Lower leg skin (tissue), 4 donors: ENCODE data around the gene NRXN3. TPM values are rescaled to one million over a fixed set of nuclear protein-coding genes. Genes with fewer than 3 reads are reported as not detected.

Experiments used
- DNase-seq, 2 donors: peaks; one replicate each; pipeline ENCODE4 v3.0.0-alpha.2; 2019; ENCODE audit warnings: low spot score in 2 of 2
- H3K4me3 ChIP-seq: fragments of 200-600 bp; sonication (generic); 2 replicates; pipeline ENCODE4 v1.5.1; 2017; ENCODE audit warnings: mild to moderate bottlenecking, low read depth; ENCODE audit not compliant: poor library complexity, severe bottlenecking
- CTCF ChIP-seq, 3 donors: fragments of 450-650 bp; IDR thresholded peaks; one replicate each; pipeline ENCODE4 v1.5.1; 2016; ENCODE audit warnings: antibody characterized with exemption in 3 of 3, mild to moderate bottlenecking in 3 of 3, moderate library complexity in 2 of 3
- POLR2A ChIP-seq, 2 donors: fragments of 450-650 bp; IDR thresholded peaks; one replicate each; pipeline ENCODE4 v1.6.1; 2016 to 2017; ENCODE audit warnings: antibody characterized with exemption in 2 of 2, mild to moderate bottlenecking in 1 of 2, moderate library complexity in 1 of 2
- WGBS, 2 donors: methylation state at CpG; one replicate each; pipeline ENCODE4 v1.1.5; 2018; 5-methylcytosine and 5-hydroxymethylcytosine counted together
- intact Hi-C: fragments of 100-400 bp; cut with DNase I; formaldehyde crosslinking; loops from one replicate; pipeline ENCODE4 v1.15.0; 2023; ENCODE audit warnings: low total_unique reads
- total RNA-seq, 4 donors: library from RNA; depleted of rRNA; stranded (reverse); fragments of >200 nt; gene quantifications; one replicate each; pipeline ENCODE4 v1.1.0, GENCODE V29; 2016

The NRXN3 gene
- total RNA-seq, 4 donors from 2014 or later = 0.61 to 2.4 (median 1.7) TPM

GRCh38 chr14:78186277-78186676 lies 16.1 kb downstream of the NRXN3 start:
- DNase-seq = no peak
- no peak overlapping the region for H3K4me3 ChIP-seq
- intact Hi-C loops = no loop called here
- 87 to 88% methylated on average over 6 of the region's 6 CpGs for WGBS, 2 donors
- TF ChIP-seq POLR2A (IDR thresholded peaks at IDR 0.05) = no peak
- no peak for TF ChIP-seq CTCF (IDR thresholded peaks at IDR 0.05)

- no peak overlapping the region for H3K4me3 ChIP-seq
- 73 to 80% methylated on average over 3 of the region's 3 CpGs for WGBS, 2 donors
- no peak for TF ChIP-seq POLR2A (IDR thresholded peaks at IDR 0.05)
- no peak for TF ChIP-seq CTCF (IDR thresholded peaks at IDR 0.05)
- DNase-seq = no peak
- intact Hi-C loops = no loop called here
Observed at GRCh38 chr14:78188882-78189281, 18.7 kb downstream of the NRXN3 start.

- 82 to 86% methylated on average over 6 of the region's 6 CpGs for WGBS, 2 donors
- H3K4me3 ChIP-seq = no peak overlapping the region
- TF ChIP-seq POLR2A (IDR thresholded peaks at IDR 0.05) = no peak
- TF ChIP-seq CTCF (IDR thresholded peaks at IDR 0.05) = no peak
- intact Hi-C loops = no loop called here
- no peak for DNase-seq
Observed at GRCh38 chr14:78195431-78195830, 25.3 kb downstream of the NRXN3 start.

- intact Hi-C loops = no loop called here
- no peak for DNase-seq
- no peak overlapping the region for H3K4me3 ChIP-seq
- 80 to 87% methylated on average over 2 of the region's 2 CpGs for WGBS, 2 donors
- TF ChIP-seq POLR2A (IDR thresholded peaks at IDR 0.05) (no peak), CTCF (IDR thresholded peaks at IDR 0.05) (no peak)
Observed at GRCh38 chr14:78196323-78196722, 26.1 kb downstream of the NRXN3 start.

GRCh38 chr14:78197051-78197450 lies 26.9 kb downstream of the NRXN3 start:
- TF ChIP-seq POLR2A (IDR thresholded peaks at IDR 0.05) = no peak
- no peak for TF ChIP-seq CTCF (IDR thresholded peaks at IDR 0.05)
- no peak overlapping the region for H3K4me3 ChIP-seq
- intact Hi-C loops = no loop called here
- WGBS, 2 donors = 71 to 83% methylated on average over 8 of the region's 8 CpGs
- no peak for DNase-seq

- WGBS, 2 donors = 47 to 53% methylated on average over 5 of the region's 5 CpGs
- intact Hi-C loops = no loop called here
- DNase-seq = peak in 1 of 2 donors; percentile 23
- H3K4me3 ChIP-seq = no peak overlapping the region
- TF ChIP-seq POLR2A (IDR thresholded peaks at IDR 0.05) = no peak
- TF ChIP-seq CTCF (IDR thresholded peaks at IDR 0.05) = no peak
Observed at GRCh38 chr14:78202163-78202562, 32.0 kb downstream of the NRXN3 start.
